CD4-positive, alpha-beta T cell treated with Interleukin-10 for 1 hour (primary cell): ENCODE results near the gene UQCR11.
"Not testable (repeated sequence)": the region's sequence is repeated elsewhere in the genome, so short reads cannot be mapped to it uniquely, and the experiment has no call there.

ENCODE experiments used
- DNase-seq: peaks from one replicate; pipeline ENCODE4 v3.0.0-alpha.2; 2020

The UQCR11 gene

DNA sequence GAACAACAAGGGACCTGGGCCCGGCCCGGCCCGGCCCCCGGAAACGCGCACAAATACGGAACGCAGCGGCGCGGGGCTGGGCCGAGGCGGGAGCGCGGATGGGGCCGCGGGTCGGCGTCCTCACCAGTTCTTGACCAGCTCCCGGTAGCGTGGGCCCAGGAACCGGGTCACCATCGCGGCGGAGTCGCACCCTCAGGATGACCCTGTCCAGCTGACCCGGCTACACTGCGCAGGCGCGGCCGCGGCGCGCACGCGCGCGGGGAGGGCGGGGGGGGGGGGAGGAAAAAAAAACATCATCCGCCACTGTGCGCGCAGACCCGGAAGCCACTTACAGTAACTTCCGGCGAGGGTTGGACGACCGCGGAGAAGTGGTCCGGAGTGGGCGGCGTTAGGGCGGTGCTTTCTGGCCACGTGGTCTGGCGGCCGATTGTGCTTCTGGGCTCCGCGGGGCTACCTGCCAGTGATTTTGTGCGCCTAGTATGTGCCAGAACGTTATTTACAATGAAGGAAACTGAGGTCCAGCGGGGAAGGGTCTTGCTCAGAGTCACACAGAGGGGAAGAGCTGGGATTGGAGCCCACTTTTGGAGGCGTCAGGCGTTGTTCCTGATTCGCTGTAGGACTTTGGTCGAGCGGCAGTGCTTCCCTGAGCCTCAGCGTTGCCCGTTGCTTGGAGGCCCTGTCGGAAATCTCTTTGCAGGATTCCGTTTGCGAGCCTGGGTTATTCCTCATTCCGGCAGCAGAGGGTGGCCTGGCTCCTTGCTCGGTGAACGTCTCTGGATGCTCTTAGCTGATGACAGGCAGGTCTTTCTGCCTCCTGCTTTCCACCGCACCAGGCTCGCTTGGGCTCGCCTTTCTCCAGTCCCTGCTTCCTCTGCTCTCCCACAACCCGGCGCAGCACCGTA is at the start of gene UQCR11:
TSS of gene UQCR11 (minus strand) at position 227 of the 902 bp plus-strand sequence. CDS start at position 174, 53 bp downstream.
- DNase-seq, result peak; percentile 93

DNA sequence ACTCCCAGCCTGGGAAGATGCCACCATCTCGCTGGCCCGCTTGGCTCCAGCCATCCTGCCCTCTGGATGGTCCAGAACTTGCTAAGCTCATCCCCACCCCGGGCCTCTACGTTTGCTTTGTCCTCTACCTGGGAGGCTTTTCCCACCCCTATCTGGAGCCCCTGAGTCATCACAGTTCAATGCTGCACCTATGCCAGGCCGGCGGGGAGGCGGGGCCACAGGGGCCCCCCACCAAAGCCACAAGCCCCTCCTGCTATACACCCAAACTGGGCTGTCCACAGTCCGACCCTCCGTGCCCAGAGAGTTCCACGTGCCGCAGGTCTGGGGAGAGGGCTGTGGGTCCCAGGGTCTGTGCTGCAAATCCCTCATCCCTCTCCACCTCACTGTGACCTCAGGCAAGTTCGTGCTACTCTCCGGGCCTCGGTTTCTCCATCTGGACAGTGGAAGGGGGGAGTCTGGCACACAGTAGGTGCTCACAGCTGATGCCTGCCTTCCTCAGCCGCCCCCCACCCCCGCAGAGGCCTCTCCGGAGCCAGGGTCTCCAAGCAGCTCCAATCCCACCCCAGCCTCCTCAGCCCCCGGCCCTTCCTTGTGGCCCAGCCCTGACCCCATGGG is 49.0 kb upstream of the UQCR11 start:
- DNase-seq, result no peak

DNA sequence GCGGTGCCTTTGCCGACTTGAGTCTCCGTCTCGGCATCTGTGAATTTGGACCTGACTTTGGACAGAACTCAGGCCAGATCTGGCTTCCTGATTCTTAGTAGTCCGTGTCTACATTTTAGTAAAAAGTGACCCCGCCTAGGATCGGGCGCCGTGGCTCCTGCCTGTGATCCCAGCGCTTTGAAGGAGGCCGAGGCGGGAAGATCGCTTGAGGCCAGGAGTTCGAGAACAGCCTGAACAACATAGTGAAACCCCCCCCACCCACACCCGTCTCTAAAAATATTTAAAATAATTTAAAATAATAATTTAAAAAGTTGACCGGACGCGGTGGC is 48.0 kb upstream of the UQCR11 start:
- no peak for DNase-seq

DNA sequence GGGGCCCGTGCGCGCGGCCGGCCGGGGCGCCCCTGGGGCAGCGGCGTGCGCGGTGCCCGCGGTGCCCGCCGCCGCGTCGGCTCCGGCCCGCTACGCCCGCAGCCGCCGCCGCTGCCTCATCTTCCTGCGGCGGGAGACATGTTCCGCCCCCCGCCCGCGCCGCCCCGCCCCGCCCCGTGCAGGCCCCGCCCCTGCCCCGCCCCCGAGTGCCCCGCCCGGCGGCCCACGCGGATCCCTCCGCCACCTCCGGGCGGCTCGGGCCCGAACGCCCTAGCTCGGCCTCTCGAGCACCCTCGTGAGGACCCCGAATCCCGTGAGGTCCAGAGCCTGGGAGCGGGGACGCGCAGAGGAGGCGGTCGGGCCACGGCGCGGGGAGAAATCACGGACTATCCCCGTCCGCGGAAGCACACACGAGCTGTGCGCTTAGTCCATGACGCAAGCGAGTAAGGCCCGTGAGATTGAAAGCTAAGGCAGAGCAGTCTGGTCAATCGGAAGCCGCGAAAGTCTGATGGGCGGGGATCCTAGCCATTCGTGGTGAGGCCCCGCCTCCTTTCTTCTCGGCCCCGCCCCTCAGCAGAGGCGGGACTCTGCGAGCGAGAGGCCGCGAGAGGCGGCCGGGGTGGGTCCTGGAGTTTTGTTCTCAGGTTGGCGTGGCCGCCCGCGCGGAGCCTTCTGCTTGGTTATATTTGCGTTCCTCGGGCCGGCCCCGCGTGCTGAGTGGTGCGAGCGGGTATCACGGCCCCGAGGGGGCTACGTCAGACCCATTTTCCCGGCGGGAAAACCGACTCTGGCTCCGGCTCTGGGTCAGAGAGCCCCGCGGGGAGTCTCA is 47.4 kb upstream of the UQCR11 start, which contains the start of gene TCF3:
TSS of gene TCF3 (minus strand) at position 145 of the 829 bp plus-strand sequence. CDS start 2,367 bp downstream, outside the sequence.
- DNase-seq, result peak; percentile 99

DNA sequence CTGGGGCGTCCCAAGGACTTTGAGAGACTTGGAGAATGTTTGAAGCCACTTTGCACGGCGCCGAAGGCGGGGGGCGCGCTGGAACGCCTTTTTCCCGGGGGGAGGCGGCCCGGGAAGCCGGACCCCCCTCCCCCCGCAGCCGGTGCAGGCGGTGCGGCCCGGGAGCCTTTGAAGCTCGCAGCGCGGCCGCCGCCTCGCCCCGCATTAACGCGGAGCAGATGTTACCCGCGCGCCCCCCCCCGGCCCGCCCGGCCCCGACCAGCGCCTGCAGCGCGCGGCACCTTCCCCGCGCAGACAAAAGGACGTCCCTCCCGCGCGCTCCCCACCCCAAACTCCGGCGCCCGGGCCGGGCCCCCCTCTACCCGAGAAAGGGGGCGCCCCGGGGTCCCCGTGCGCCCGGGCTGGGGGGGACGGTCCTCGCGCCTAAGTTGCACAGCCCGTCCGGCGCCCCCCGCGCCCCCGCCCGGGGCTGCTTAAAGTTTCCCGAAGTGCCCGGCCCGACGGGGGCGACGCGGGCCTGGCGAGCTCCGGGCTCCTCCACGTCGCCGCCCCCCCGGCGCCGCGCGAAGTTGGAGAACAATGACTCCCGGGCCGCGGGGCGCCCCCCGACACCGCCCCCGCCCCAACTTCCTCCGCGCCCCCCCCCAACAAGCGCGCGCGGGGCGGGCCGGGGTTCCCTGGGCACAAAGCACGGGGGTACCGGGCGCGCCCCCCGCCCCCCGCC is 46.5 kb upstream of the UQCR11 start:
- DNase-seq, result peak; percentile 46

DNA sequence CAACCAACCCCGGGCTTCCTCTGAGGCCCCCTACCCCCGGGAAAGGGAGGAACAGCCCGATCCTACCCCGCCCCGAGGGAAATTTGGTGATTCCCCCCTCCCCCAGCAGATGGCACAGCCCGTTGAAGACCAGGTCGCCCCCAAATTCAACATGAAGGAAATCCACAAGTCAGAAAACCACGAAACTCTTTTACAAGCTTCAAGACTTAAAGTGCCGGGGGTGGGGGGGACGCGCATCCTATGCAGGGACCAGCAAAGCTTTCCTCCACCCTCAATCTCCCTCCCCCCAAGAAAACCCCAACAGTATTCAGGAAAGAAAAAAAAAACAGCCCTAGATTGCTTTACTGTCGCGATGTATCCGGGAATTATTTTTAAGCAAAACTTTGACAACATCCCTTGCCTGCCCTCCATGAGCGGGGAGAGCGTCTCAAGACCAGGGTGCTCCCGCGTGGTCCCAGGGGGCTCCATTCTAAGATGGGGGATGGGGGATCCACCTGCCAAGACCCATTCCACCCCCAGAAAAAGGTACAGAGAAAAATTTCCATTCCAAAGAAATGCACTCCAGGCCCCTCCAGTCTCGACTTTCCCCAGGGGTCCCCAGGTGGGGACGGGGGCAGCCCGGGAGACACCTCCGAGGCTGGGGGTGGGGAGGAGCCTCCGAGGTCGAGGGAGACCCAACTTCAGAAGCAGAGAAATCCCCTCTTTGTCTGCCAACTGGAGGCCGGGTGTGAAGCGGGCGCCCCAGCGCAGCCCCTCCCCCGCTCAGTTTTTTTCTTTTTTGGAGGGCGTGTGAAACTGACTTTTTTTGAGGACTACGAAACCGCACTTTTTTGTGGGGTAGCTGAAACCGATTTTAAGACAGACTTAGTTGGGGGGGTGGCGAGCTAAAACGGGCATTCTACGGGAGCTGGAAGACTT is 45.6 kb upstream of the UQCR11 start:
- DNase-seq, result peak; percentile 86

DNA sequence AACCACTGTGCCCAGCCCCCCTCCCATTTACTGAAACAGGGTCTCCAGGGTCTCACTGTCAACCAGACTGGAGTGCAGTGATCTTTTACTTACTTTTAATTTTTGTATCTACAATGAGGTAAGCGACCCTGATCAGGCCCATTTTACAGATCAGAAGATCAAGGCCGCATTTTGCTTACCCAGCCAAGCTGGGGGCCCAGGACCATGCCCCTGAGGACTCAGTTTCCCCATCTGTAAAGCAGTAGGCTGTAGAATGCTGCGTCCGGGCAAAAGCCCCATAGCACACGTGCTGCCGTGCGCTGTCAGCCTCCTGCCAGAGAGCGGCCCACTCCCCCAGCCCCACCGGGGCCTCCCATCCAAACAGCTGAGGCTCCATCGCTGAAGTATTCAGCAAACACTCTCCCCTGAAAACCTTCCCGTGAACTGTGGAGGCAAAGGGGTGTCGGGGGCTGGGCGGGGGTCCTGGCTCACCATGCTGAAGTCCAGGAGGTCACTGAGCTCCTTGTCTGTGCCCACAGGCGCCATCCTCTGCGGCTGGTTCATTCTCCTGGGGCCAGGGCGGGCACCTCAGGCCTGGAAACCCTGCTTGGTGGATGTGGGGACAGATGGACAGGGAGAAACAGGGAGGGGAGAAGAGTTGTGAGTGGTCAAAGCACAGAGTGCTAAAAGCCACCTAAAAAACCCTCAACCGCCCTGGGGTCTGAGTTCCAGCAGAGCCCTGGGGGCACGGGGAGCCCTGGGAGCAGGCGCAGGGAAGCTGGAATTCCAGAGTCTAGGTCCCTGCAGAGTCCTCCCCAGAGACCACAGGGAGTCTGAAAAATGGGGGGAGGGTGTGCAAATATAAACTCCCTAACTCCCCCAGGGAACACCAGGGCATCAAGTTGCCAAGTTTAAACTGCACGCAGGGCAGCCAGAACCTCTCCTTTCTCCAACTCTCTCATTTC is 44.7 kb upstream of the UQCR11 start:
- no peak for DNase-seq

DNA sequence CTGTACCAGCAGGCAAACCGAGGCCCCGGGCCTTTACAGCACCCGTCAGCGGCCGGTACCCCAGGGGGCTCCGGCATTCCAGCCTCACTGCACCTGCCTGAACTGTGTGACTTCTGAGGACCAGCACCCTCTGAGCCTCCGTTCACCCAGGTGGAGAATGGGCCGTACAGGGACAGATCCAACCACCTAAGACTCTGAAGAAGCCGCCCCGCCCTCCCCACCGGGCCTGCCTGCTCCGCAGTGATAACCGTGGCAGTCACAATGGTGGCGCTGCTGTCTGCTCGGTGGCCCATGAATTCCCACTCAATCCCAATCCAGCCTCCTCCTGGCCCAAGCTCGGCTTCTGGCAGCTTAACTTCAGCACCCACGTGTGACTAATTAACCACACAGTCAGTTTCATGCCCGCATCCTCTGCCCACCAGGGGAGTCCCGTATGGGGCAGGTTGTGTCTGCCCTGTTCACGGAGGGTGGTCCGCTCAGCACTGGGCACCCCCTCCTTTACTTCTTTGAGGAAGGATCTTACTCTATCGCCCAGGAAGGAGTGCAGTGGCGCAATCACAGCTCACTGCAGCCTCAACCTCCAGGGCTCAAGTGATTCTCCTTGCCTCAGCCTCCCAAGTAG is 43.8 kb upstream of the UQCR11 start:
- DNase-seq, result no peak

DNA sequence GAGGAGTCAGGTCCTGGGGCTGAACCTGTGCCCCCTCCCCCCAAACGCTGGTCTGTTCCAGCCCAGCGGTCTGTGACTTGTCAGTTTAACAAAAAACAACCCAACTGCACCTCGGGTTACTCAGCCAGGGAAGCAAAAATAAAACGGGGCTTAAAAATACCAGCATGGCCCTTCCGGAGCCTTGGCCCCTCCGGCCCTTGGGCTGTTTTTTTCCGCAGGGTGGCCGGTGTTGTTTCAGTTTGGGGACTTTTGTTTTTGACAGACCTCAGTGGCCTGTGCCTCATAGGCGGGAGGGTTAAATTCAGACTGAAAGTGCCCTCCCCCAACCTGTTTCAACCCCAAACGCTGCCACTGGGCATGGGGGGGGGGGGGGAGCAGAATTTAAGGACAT is 43.2 kb upstream of the UQCR11 start:
- DNase-seq, result no peak

DNA sequence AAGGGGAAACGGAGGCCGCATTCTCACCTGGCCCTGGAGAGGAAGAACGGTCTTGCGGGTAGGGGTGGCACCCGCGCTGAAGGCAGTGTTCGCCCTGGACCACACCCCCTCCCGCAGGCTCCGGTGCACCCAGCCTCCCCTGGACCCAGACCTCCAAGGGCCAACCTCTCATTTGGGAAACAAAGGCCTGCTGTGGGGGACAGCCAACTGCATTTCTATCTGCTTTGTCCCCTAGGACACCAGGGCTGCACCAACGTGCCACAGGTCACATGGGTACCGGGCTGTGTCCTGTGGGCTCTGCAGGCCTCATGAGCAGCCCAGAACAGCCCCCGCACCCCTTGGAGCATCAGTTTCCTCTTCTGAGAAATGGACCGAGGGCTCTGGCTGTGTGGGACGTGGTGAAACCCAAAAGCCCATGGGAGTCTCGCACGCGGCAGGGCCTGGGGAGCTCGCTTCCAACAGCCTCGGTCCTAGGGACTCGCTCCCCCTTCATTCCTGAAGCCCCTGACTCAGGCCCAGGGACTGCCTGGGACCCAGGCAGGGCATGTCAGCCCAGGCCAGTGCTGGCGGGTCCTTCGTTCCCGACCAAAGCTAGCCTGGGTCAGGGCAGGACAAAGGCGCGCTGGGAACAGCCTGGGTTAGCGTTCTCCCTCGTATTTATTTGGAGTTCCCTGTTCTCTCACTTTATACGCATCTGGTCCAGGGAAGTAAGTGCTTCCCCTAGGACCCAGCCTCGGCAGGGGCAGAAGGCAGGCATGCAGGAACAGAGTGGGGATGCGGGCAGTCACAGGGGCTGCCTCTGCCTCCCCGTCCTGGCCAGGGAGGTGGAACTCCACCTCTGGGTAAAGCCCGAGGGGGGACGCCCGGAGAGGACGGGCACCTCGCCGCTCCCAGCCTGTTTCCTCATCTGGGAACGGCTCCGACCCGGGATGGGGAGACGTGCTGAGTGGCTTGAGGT is 42.5 kb upstream of the UQCR11 start:
- no peak for DNase-seq

DNA sequence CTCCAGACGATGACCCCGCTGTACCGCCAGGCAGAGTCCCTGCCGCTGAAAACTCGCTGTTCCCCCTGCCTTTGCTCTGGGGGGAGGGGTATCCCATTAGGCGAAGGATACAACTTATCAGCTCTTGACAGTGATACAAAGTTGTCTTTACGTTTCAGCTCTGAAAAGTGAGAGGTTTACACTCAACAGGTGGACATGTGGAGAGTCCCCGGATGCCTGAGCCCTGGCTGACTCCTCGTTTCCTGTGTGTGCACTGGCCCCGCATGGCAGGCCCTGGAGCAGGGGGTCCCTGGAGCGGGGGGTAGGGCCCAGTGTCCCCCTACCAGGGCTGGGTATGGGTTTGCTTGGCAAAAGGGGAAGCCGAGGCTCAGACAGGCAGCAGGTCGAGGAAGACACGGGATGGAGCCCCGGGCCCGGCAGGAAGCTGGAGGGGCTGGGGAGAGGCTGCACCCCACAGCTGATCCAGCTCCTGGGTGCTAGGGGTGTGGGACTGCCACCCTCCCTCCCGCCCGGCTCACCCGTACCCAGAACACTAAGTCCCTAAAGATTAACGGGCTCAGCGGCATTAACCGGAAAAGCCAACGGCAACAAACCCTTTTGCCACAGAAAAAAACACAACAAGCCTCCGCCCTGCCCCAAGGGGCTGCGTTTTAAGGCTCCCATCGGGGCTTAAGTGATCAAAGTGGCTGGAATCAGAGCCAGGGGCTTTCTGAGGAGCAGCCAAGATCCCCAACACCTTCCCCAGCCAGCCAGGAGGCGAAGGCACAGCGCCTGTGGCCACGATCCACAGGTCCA is 41.6 kb upstream of the UQCR11 start:
- DNase-seq, result no peak

DNA sequence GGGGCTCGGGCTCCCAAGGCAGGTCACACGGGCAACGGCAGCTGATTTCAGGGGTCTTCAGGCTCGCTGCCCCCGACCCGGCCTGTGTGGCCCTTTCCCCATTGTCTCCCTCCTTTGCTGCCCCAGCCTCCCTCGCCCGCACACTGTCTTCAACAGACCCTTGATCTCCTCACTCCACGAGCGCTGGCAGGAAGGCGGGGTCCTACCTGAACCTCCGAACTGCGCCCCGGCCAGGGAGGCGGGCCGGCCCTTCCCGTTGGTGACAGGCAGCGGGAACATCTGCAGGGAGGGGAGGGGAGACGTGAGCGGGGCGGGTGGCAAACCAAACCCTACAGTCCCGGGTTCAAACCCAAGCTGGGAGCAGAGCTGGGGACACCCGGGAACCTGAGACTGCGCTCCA is 40.9 kb upstream of the UQCR11 start:
- no peak for DNase-seq

DNA sequence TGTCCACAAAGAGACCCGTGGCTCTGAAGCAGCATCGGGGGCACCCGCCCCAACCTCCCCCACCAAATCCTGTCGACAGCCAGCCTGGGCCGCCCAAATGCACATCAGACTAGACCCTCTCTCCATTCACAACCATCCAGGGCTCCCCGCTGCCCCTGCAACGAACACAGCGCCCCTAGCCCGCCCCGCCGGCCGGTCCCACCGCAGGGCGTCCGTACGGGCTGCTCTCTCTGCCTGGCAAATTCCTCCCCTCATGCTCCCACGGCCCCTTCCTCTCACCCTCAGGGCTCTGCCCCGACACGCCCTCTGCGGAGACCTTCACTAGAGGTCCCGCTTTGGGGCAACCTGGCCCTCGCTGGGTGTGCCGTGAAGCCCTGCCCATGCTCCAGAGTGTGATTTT is 40.0 kb upstream of the UQCR11 start:
- no peak for DNase-seq

DNA sequence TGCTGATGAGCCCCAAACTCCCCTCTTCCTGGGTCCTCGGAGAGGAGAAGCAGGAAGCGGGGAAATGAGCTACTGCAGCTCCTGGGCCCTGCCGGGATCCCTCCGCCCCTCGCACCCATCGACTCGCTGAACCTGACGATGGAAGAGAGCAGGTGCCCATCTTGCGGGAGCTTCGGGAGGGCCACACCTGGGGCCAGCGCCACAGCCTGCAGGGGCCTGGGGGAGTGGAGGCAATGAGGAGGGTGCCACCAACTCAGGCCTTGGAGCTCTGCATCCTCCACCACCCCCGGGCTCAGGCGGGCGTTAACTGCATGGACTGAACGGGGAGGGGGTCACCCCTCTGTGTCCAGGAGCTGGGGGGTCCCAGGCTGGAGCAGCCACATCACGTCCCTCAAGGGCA is 38.8 kb upstream of the UQCR11 start:
- DNase-seq, result no peak

DNA sequence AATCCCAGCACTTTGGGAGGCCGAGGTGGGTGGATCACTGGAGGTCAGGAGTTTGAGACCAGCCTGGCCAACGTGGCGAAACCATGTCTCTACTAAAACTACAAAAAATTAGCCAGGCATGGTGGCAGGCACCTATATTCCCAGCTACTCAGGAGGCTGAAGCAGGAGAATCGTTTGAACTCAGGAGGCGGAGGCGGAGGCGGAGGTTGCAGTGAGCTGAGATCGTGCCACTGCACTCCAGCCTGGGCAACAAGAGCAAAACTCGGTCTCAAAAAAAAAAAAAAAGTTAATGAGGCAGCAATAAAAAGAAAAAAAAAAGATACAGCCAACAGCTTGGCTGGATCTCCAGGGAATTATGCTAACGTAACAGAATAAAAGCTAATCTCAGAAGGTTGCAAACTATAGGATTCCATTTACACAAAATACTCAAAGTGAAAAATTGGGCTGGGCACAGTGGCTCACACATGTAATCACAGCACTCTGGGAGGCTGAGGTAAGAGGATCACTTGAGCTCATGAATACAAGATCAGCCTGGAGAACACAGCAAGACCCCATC is 35.7 kb upstream of the UQCR11 start:
- not testable (repeated sequence) for DNase-seq

DNA sequence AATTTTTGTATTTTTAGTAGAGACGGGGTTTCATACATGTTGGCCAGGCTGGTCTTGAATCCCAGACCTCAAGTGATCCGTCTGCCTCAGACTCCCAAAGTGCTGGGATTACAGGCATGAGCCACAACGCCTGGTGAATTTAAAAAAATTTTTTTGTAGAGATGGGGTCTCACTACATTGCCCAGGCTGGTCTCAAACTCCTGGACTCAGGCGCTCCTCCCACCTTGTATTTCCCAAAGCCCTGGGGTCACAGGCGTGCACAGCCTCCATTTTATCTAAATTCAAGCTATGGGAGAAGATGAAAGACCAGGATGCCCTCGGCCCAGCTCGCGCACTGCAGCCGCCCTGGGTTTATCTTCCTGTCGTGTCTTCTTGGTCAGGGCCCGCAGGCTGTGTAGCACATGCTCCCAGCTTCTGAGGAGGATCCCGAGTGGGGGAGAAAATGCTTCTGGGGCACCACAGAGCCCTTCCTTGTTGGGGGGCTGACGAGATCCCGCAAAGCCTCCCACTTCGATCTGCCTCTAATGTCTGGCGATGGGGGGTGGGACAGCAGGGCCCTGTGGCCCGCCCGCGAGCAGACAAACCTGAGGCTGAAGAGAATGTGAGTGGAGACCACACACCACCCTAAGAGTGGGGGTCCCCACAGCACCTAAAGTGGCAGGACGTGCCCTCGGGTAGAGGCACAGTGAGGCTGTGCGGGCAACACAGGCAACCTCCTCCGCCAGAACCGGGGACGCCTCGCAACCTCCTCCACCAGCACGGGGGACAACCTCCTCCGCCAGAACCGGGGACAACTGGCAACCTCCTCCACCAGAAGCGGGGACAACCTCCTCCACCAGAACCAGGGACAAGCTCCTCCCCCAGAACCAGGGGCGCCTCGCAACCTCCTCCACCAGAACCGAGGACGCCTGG is 31.3 kb upstream of the UQCR11 start:
- no peak for DNase-seq

DNA sequence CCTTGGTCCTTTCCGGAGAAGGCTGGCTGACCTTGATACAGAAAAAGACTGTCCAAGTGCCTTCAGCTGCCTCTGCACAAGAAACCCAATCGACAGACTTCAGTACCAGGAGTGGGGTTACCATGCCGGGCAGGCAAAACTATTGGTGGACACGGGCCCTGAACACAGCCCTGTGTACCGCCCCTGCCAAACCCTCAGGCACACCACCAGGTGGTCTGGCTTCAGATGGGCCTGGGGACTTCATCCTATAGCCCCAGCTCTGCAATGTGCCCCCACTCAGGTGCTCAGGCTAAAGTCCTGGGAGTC is 29.6 kb upstream of the UQCR11 start:
- no peak for DNase-seq
